Naive thymus-derived CD4-positive, alpha-beta T cell (primary cell): ENCODE measurements around the gene OLFML2A. TPM values are rescaled to one million over a fixed set of nuclear protein-coding genes. Genes with fewer than 3 reads are reported as not detected.

Experiments used
- ATAC-seq: fragments of 150-1000 bp; cut with Tn5 transposase; 2 replicates; pipeline ENCODE4 v1.10.0; 2021; ENCODE audit warnings: mild to moderate bottlenecking, moderate library complexity
- CTCF ChIA-PET: fragments of 350-600 bp; sonication (Branson Sonifier 250); formaldehyde crosslinking; loops from one replicate; lab custom pipeline; 2021; ENCODE audit warnings: antibody characterized with exemption; lab: Charles Lee
- POLR2A ChIA-PET: fragments of 350-600 bp; sonication (Branson Sonifier 250); formaldehyde crosslinking; loops from one replicate; lab custom pipeline; 2021; ENCODE audit warnings: antibody characterized with exemption, inconsistent platforms; lab: Charles Lee
- DNase-seq, 9 donors: peaks; one replicate each; pipeline versions ENCODE4 v3.0.0 to v3.0.0-alpha.2; 2020 to 2022; ENCODE audit warnings: mixed read lengths in 1 of 9
- H3K27ac ChIP-seq: one replicate; pipeline ENCODE4 v1.7.0; 2013; ENCODE audit warnings: mild to moderate bottlenecking, low read depth, low read length, moderate library complexity
- H3K27me3 ChIP-seq, 2 donors: one replicate each; pipeline ENCODE4 v1.7.0; 2013; ENCODE audit warnings: low read length in 2 of 2, mild to moderate bottlenecking in 2 of 2, moderate library complexity in 2 of 2; ENCODE audit not compliant: control insufficient read depth in 2 of 2, insufficient read depth in 2 of 2
- H3K36me3 ChIP-seq, 3 experiments: 1 replicate in 2 of 3; 2 replicates in 1 of 3; pipeline ENCODE4 v1.7.0; 2013; ENCODE audit warnings: low read length in 3 of 3, mild to moderate bottlenecking in 3 of 3, moderate library complexity in 1 of 3; ENCODE audit not compliant: insufficient read depth in 3 of 3, control insufficient read depth in 2 of 3
- H3K4me1 ChIP-seq, 2 donors: one replicate each; pipeline ENCODE4 v1.7.0; 2013; ENCODE audit warnings: low read length in 2 of 2, mild to moderate bottlenecking in 2 of 2, moderate library complexity in 1 of 2; ENCODE audit not compliant: control insufficient read depth in 2 of 2, insufficient read depth in 2 of 2
- H3K4me3 ChIP-seq: 2 replicates; pipeline ENCODE4 v1.7.0; 2013; ENCODE audit warnings: mild to moderate bottlenecking, low read length
- H3K9me3 ChIP-seq, 3 experiments: 1 replicate in 2 of 3; 2 replicates in 1 of 3; pipeline ENCODE4 v1.7.0; 2013; ENCODE audit warnings: low read length in 3 of 3; ENCODE audit not compliant: control insufficient read depth in 2 of 3
- H3K27ac Mint-ChIP-seq, 9 donors: one replicate each; pipeline ENCODE4 v1.8.0; 2020 to 2022; ENCODE audit warnings: mixed read lengths in 9 of 9, mild to moderate bottlenecking in 8 of 9, moderate library complexity in 5 of 9, inconsistent platforms in 2 of 9
- H3K27me3 Mint-ChIP-seq, 5 donors: one replicate each; pipeline ENCODE4 v1.8.0; 2021 to 2022; ENCODE audit warnings: mixed read lengths in 5 of 5, mild to moderate bottlenecking in 1 of 5
- H3K36me3 Mint-ChIP-seq, 5 donors: one replicate each; pipeline ENCODE4 v1.8.0; 2020 to 2022; ENCODE audit warnings: mixed read lengths in 5 of 5, mild to moderate bottlenecking in 3 of 5, inconsistent platforms in 1 of 5
- H3K4me1 Mint-ChIP-seq, 7 donors: one replicate each; pipeline ENCODE4 v1.8.0; 2020 to 2022; ENCODE audit warnings: mixed read lengths in 7 of 7, mild to moderate bottlenecking in 3 of 7, inconsistent platforms in 1 of 7
- H3K4me3 Mint-ChIP-seq, 10 donors: one replicate each; pipeline ENCODE4 v1.8.0; 2020 to 2022; ENCODE audit warnings: mild to moderate bottlenecking in 10 of 10, mixed read lengths in 10 of 10, moderate library complexity in 6 of 10, inconsistent platforms in 2 of 10
- H3K9me3 Mint-ChIP-seq, 11 donors: one replicate each; pipeline ENCODE4 v1.8.0; 2020 to 2022; ENCODE audit warnings: mixed read lengths in 11 of 11, mild to moderate bottlenecking in 4 of 11, inconsistent platforms in 1 of 11, moderate library complexity in 1 of 11
- intact Hi-C, 2 donors: fragments of 100-400 bp; cut with micrococcal nuclease; formaldehyde crosslinking; loops; one replicate each; pipeline ENCODE4 v1.15.1; 2023
- polyA plus RNA-seq, 2 donors: library from polyadenylated mRNA; unstranded; fragments of 300-500 nt; fragmentation: Illumina TruSeq; gene quantifications; one replicate each; pipeline ENCODE4 v1.2.3, GENCODE V29; 2021
- total RNA-seq, 6 experiments: library from RNA in 5 of 6; stranded (reverse) in 5 of 6; gene quantifications; 1 replicate in 5 of 6; 2 replicates in 1 of 6; pipeline ENCODE4 v1.2.3 and lab custom pipeline; 2021 to 2026

The OLFML2A gene
- total and polyA plus RNA-seq, 7 experiments from 2014 or later: 0.51 TPM; not detected in 6

GRCh38 chr9:124797343-124798103 lies 20.6 kb downstream of the OLFML2A start:
- Mint-ChIP-seq H3K9me3 (peaks cover 0 to 2% (median 0%) of the 10 kb centered on the region in 11 donors), H3K27me3 (peaks cover 15 to 25% (median 15%) of the 10 kb centered on the region in 5 donors), H3K27ac (no peak overlapping the region), H3K4me1 (no peaks in the 10 kb centered on the region), H3K4me3 (no peak overlapping the region), H3K36me3 (no peaks in the 10 kb centered on the region)
- POLR2A ChIA-PET: no interaction called here
- DNase-seq (no peak), ATAC-seq (no peak)
- no peaks in the 10 kb centered on the region for H3K27me3 ChIP-seq
- CTCF ChIA-PET: interaction anchor here (0.6 to 1.5 kb wide), 2 partner anchors 17 to 56 kb away, joined by 3 read pairs; partner anchors contain the start of gene WDR38
- no peaks in the 10 kb centered on the region for H3K36me3 ChIP-seq
- intact Hi-C loops: no loop called here
- no peaks in the 10 kb centered on the region for H3K4me1 ChIP-seq
- no peak overlapping the region for H3K4me3 ChIP-seq
- no peaks in the 10 kb centered on the region for H3K9me3 ChIP-seq
- H3K27ac ChIP-seq: no peak overlapping the region

- DNase-seq (no peak), ATAC-seq (no peak)
- no peak overlapping the region for H3K4me3 ChIP-seq
- Mint-ChIP-seq H3K27ac (no peak overlapping the region), H3K27me3 (peaks cover 7 to 16% (median 9%) of the 10 kb centered on the region in 5 donors), H3K36me3 (no peaks in the 10 kb centered on the region), H3K9me3 (no peaks in the 10 kb centered on the region), H3K4me3 (no peak overlapping the region), H3K4me1 (no peaks in the 10 kb centered on the region)
- H3K36me3 ChIP-seq: no peaks in the 10 kb centered on the region
- H3K4me1 ChIP-seq: no peaks in the 10 kb centered on the region
- no peaks in the 10 kb centered on the region for H3K9me3 ChIP-seq
- no peak overlapping the region for H3K27ac ChIP-seq
- ChIA-PET CTCF (no interaction called here), POLR2A (no interaction called here)
- intact Hi-C loops: no loop called here
- no peaks in the 10 kb centered on the region for H3K27me3 ChIP-seq
Measured at GRCh38 chr9:124799274-124800006, 22.5 kb downstream of the OLFML2A start.

GRCh38 chr9:124800306-124801259 lies 23.6 kb downstream of the OLFML2A start:
- ATAC-seq: peak; percentile 73
- peaks cover 7 to 16% (median 10%) of the 10 kb centered on the region in 5 donors for H3K27me3 Mint-ChIP-seq
- POLR2A ChIA-PET: no interaction called here
- Histone ChIP-seq H3K4me1 (no peaks in the 10 kb centered on the region), H3K27me3 (no peaks in the 10 kb centered on the region), H3K36me3 (no peaks in the 10 kb centered on the region), H3K27ac (no peak overlapping the region), H3K9me3 (no peaks in the 10 kb centered on the region), H3K4me3 (no peak overlapping the region)
- intact Hi-C loops: no loop called here
- no peak for DNase-seq
- H3K4me3 Mint-ChIP-seq: no peak overlapping the region
- CTCF ChIA-PET: no interaction called here
- no peaks in the 10 kb centered on the region for H3K4me1 Mint-ChIP-seq
- H3K27ac Mint-ChIP-seq: no peak overlapping the region
- no peaks in the 10 kb centered on the region for H3K9me3 Mint-ChIP-seq
- H3K36me3 Mint-ChIP-seq: no peaks in the 10 kb centered on the region

GRCh38 chr9:124801356-124801755 lies 24.4 kb downstream of the OLFML2A start:
- Mint-ChIP-seq H3K27me3 (peaks cover 7 to 16% (median 10%) of the 10 kb centered on the region in 5 donors), H3K9me3 (no peaks in the 10 kb centered on the region), H3K4me1 (no peaks in the 10 kb centered on the region), H3K27ac (no peak overlapping the region), H3K36me3 (no peaks in the 10 kb centered on the region), H3K4me3 (no peak overlapping the region)
- ChIA-PET POLR2A (no interaction called here), CTCF (no interaction called here)
- Histone ChIP-seq H3K36me3 (no peaks in the 10 kb centered on the region), H3K4me3 (no peak overlapping the region), H3K9me3 (no peaks in the 10 kb centered on the region), H3K4me1 (no peaks in the 10 kb centered on the region), H3K27ac (no peak overlapping the region), H3K27me3 (no peaks in the 10 kb centered on the region)
- intact Hi-C loops: no loop called here
- DNase-seq (no peak), ATAC-seq (no peak)

- Mint-ChIP-seq H3K27me3 (peaks cover 4 to 15% (median 9%) of the 10 kb centered on the region in 5 donors), H3K36me3 (no peaks in the 10 kb centered on the region), H3K27ac (no peak overlapping the region), H3K4me3 (no peak overlapping the region), H3K9me3 (no peaks in the 10 kb centered on the region), H3K4me1 (no peaks in the 10 kb centered on the region)
- Histone ChIP-seq H3K27ac (no peak overlapping the region), H3K36me3 (no peaks in the 10 kb centered on the region), H3K4me1 (no peaks in the 10 kb centered on the region), H3K27me3 (no peaks in the 10 kb centered on the region), H3K4me3 (no peak overlapping the region), H3K9me3 (no peaks in the 10 kb centered on the region)
- ChIA-PET CTCF (no interaction called here), POLR2A (no interaction called here)
- ATAC-seq: no peak
- no peak for DNase-seq
- intact Hi-C loops: no loop called here
Measured at GRCh38 chr9:124802426-124802825, 25.5 kb downstream of the OLFML2A start.

- POLR2A ChIA-PET: no interaction called here
- Mint-ChIP-seq H3K9me3 (no peaks in the 10 kb centered on the region), H3K4me1 (no peaks in the 10 kb centered on the region), H3K36me3 (no peaks in the 10 kb centered on the region), H3K27me3 (peaks cover 3 to 9% (median 8%) of the 10 kb centered on the region in 5 donors), H3K4me3 (no peak overlapping the region), H3K27ac (no peak overlapping the region)
- no peak for ATAC-seq
- intact Hi-C loops: no loop called here
- H3K4me1 ChIP-seq: no peaks in the 10 kb centered on the region
- CTCF ChIA-PET: no interaction called here
- no peaks in the 10 kb centered on the region for H3K9me3 ChIP-seq
- H3K27me3 ChIP-seq: no peaks in the 10 kb centered on the region
- H3K27ac ChIP-seq: no peak overlapping the region
- no peaks in the 10 kb centered on the region for H3K36me3 ChIP-seq
- H3K4me3 ChIP-seq: no peak overlapping the region
- no peak for DNase-seq
Measured at GRCh38 chr9:124803911-124804310, 27.0 kb downstream of the OLFML2A start.
